ENCODE results near the gene TMEM187. TPM values are rescaled to one million over a fixed set of nuclear protein-coding genes. Genes with fewer than 3 reads are reported as not detected.

TMEM187 gene
- total RNA-seq, 1 donor from 2014 or later = 8.6 TPM

DNA sequence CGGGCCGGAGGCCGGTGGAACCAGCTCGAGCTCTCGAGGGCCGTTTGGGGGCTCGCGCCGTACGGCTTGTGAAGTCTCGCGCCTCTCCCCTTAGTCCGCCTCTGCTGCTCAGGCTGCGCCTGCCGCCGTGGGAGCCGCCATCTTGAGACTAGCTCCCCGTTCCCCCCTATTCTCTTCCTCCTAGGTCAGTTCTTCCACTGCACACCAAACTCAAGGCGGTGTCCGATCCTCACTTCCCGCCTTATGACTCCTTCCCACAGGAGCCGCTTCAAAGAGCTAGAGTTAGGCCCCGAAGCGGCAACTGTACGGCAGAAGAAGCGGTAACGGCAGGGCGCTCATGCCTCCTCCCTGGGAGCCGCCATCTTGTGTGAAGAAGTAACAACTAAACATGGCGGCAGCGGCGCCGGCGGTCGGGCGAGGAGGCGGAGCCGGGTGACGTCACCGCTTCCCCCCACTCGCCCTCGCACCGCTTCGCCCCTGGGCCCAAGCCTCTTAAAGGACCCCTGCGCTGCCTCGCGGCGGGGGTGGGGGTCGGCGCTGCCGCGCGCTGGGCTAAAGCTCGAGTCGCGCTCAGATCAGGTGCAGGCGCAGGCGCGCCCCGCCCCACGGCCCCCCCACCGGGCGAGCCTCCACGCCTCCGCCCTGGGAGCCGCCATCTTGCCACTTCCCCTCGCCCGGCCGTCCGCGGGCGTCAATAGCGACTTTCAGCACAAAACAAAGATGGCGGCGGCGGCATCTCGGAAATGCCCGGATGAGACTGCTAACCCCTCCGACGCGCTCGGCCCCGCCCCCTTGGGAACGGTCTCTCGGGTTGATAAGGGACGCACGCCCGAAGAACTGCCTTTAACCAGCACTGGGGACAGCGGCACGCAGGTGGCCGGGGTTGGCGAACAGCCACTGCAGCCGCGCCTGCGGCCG lies 845 bp upstream of the TMEM187 start, which contains the start of gene HCFC1:
HCFC1 (minus strand) TSS at position 369 of the 918 bp plus-strand sequence. CDS start 978 bp downstream, outside the sequence.
- peak within 1 kb of the TSS; percentile 100 for H3K9ac ChIP-seq (ENCODE audit: low read length)
- peak within 1 kb of the TSS; percentile 93 for H3K4me2 ChIP-seq (ENCODE audit: low read length)
- H3K9me3 ChIP-seq (ENCODE audit: insufficient read depth, low read depth, low read length) = no peaks in the 10 kb centered on the region
- Mint-ChIP-seq H3K4me3 (ENCODE audit: unreplicated experiment) (peak within 1 kb of the TSS; percentile 99), H3K27me3 (ENCODE audit: low read depth, unreplicated experiment) (no peaks in the 10 kb centered on the region), H3K27ac (ENCODE audit: unreplicated experiment) (peak within 1 kb of the TSS; percentile 100), H3K9me3 (ENCODE audit: unreplicated experiment) (no peaks in the 10 kb centered on the region), H3K36me3 (ENCODE audit: low read depth, unreplicated experiment) (peaks cover 2% of the 10 kb centered on the region), H3K4me1 (ENCODE audit: low read depth, unreplicated experiment) (peaks cover 13% of the 10 kb centered on the region)
- H3K27ac ChIP-seq (ENCODE audit: low read depth, low read length) = peak within 1 kb of the TSS; percentile 100
- peaks cover 59% of the 10 kb centered on the region for H3K79me2 ChIP-seq (ENCODE audit: insufficient read depth, low read length)
- H4K20me1 ChIP-seq (ENCODE audit: insufficient read depth, low read length) = peaks cover 32% of the 10 kb centered on the region
- peak within 1 kb of the TSS; percentile 75 for H2AFZ ChIP-seq (ENCODE audit: low read depth, low read length)
- DNase-seq (ENCODE audit: low read depth) (peak; percentile 64), FAIRE-seq (peak; percentile 54)
- H3K4me1 ChIP-seq (ENCODE audit: insufficient read depth, low read length) = peaks cover 31% of the 10 kb centered on the region
- no peaks in the 10 kb centered on the region for H3K27me3 ChIP-seq (ENCODE audit: insufficient read depth, low read length)
- peak within 1 kb of the TSS; percentile 96 for H3K4me3 ChIP-seq (ENCODE audit: insufficient read depth, low read depth, low read length)
- no peaks in the 10 kb centered on the region for H3K36me3 ChIP-seq (ENCODE audit: insufficient read depth, low read length)
- no peak for TF ChIP-seq EZH2 (IDR thresholded peaks at IDR 0.05; ENCODE audit: insufficient read depth, low read length)
- TF ChIP-seq, protein P1, sequence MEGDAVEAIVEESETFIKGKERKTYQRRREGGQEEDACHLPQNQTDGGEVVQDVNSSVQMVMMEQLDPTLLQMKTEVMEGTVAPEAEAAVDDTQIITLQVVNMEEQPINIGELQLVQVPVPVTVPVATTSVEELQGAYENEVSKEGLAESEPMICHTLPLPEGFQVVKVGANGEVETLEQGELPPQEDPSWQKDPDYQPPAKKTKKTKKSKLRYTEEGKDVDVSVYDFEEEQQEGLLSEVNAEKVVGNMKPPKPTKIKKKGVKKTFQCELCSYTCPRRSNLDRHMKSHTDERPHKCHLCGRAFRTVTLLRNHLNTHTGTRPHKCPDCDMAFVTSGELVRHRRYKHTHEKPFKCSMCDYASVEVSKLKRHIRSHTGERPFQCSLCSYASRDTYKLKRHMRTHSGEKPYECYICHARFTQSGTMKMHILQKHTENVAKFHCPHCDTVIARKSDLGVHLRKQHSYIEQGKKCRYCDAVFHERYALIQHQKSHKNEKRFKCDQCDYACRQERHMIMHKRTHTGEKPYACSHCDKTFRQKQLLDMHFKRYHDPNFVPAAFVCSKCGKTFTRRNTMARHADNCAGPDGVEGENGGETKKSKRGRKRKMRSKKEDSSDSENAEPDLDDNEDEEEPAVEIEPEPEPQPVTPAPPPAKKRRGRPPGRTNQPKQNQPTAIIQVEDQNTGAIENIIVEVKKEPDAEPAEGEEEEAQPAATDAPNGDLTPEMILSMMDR (IDR thresholded peaks at IDR 0.05; ENCODE audit: insufficient read depth, low read depth, low read length) = no peak

DNA sequence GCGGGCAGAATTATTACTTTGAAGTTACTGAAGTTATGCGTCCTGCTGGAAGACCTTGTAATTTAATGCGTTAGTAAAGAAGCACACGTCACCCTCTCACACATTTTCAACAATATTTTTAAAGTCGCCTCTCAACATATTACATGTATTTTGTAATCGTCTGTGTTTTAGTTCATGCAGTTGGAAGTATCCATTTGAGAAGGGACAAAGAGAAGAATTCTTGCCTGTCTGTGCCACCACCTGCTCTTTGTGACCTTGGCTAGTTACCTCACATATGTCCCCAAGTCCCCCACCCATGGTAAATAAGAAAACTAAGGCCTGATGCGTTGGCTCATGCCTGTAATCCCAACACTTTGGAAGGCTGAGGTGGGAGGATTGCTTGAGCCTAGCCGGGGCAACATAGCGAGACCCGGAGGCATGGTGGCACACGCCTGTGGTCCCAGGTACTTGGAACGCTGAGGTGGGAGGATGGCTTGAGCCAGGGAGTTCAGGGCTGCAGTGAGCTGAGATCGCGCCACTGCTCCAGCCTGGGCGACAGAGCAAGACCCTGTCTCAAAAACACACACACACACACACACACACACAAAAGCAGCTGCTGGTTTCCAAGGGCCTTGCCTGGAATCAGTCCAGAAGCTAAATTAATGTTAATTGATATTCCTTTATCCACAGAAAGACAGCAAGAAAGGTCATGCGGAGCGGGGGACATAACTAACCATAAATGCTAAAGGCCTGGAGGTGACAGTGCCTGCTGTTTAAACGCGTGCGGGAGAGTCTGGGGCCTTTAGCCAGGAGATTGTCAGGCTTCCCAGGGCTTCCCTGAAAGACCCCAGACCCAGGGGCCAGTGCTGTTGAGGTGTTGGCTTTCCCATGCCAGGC lies 811 bp downstream of the TMEM187 start:
- no peak for TF ChIP-seq EZH2 (IDR thresholded peaks at IDR 0.05; ENCODE audit: insufficient read depth, low read length)
- TF ChIP-seq, protein P1 (IDR thresholded peaks at IDR 0.05; ENCODE audit: insufficient read depth, low read depth, low read length) = no peak
- peaks cover 2% of the 10 kb centered on the region for H3K4me1 Mint-ChIP-seq (ENCODE audit: low read depth, unreplicated experiment)
- peak overlapping the region; percentile 92 for H3K27ac Mint-ChIP-seq (ENCODE audit: unreplicated experiment)
- Histone ChIP-seq H3K27ac (ENCODE audit: low read depth, low read length) (peak overlapping the region; percentile 100), H3K4me2 (ENCODE audit: low read length) (peak overlapping the region; percentile 86), H3K79me2 (ENCODE audit: insufficient read depth, low read length) (peaks cover 43% of the 10 kb centered on the region), H3K27me3 (ENCODE audit: insufficient read depth, low read length) (no peaks in the 10 kb centered on the region), H3K9me3 (ENCODE audit: insufficient read depth, low read depth, low read length) (no peaks in the 10 kb centered on the region), H3K4me1 (ENCODE audit: insufficient read depth, low read length) (peaks cover 14% of the 10 kb centered on the region), H3K4me3 (ENCODE audit: insufficient read depth, low read depth, low read length) (peak overlapping the region; percentile 74), H3K36me3 (ENCODE audit: insufficient read depth, low read length) (no peaks in the 10 kb centered on the region), H3K9ac (ENCODE audit: low read length) (peak overlapping the region; percentile 100), H2AFZ (ENCODE audit: low read depth, low read length) (peak overlapping the region; percentile 9), H4K20me1 (ENCODE audit: insufficient read depth, low read length) (peaks cover 16% of the 10 kb centered on the region)
- H3K36me3 Mint-ChIP-seq (ENCODE audit: low read depth, unreplicated experiment) = no peaks in the 10 kb centered on the region
- H3K9me3 Mint-ChIP-seq (ENCODE audit: unreplicated experiment) = no peaks in the 10 kb centered on the region
- peak overlapping the region; percentile 92 for H3K4me3 Mint-ChIP-seq (ENCODE audit: unreplicated experiment)
- DNase-seq (ENCODE audit: low read depth) (peak; percentile 8), FAIRE-seq (peak; percentile 94)
- no peaks in the 10 kb centered on the region for H3K27me3 Mint-ChIP-seq (ENCODE audit: low read depth, unreplicated experiment)
